ENCODE measurements around the gene PGAM1.
"Not testable (repeated sequence)": the region's sequence is repeated elsewhere in the genome, so short reads cannot be mapped to it uniquely, and the experiment has no call there.

Gene PGAM1

DNA sequence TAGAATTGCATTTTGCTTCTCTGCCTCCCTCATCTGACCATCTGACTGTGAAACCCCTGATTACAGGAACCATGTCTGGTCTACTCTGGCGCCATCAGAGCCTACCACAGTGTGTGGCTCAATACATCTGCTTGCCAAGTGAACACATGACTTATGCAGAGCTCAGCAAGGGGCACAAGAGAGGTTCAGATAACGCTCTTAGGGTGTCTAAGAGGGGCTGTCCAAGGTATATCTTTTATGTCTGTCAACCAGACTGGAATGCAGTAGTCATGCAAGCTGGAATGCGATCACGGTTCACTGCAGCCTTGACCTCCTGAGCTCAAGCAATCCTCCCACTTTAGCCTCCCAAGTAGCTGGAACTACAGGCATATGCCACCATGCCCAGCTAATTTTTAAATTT is 14.6 kb upstream of the PGAM1 start:
- H3K4me3 ChIP-seq (ENCODE audit: low read depth in 1 of 2, low read length in 2 of 2): no peak overlapping the region
- H3K27ac ChIP-seq (ENCODE audit: low read depth, low read length): no peak overlapping the region
- peaks cover 7% of the 10 kb centered on the region for H3K4me1 ChIP-seq (ENCODE audit: insufficient read depth, low read length)
- H3K27me3 ChIP-seq (ENCODE audit: control insufficient read depth in 1 of 2, insufficient read depth in 2 of 2, low read length in 2 of 2): no peaks in the 10 kb centered on the region
- no peaks in the 10 kb centered on the region for H3K9me3 ChIP-seq (ENCODE audit: low read length)
- H3K36me3 ChIP-seq (ENCODE audit: insufficient read depth, low read length): no peaks in the 10 kb centered on the region
- H3K9ac ChIP-seq (ENCODE audit: low read length): no peak overlapping the region

- no peak overlapping the region for H3K27ac ChIP-seq (ENCODE audit: low read depth, low read length)
- no peaks in the 10 kb centered on the region for H3K4me1 ChIP-seq (ENCODE audit: insufficient read depth, low read length)
- H3K27me3 ChIP-seq (ENCODE audit: control insufficient read depth in 1 of 2, insufficient read depth in 2 of 2, low read length in 2 of 2): no peaks in the 10 kb centered on the region
- H3K9ac ChIP-seq (ENCODE audit: low read length): no peak overlapping the region
- no peaks in the 10 kb centered on the region for H3K9me3 ChIP-seq (ENCODE audit: low read length)
- H3K4me3 ChIP-seq (ENCODE audit: low read depth in 1 of 2, low read length in 2 of 2): no peak overlapping the region
- H3K36me3 ChIP-seq (ENCODE audit: insufficient read depth, low read length): no peaks in the 10 kb centered on the region
Measured at GRCh38 chr10:97412891-97413304, 13.1 kb upstream of the PGAM1 start.

GRCh38 chr10:97416565-97416964 is 9.4 kb upstream of the PGAM1 start:
- Histone ChIP-seq H3K27me3 (ENCODE audit: control insufficient read depth in 1 of 2, insufficient read depth in 2 of 2, low read length in 2 of 2) (no peaks in the 10 kb centered on the region), H3K9me3 (ENCODE audit: low read length) (no peaks in the 10 kb centered on the region), H3K4me1 (ENCODE audit: insufficient read depth, low read length) (peaks cover 4% of the 10 kb centered on the region), H3K4me3 (ENCODE audit: low read depth in 1 of 2, low read length in 2 of 2) (no peak overlapping the region), H3K9ac (ENCODE audit: low read length) (no peak overlapping the region), H3K36me3 (ENCODE audit: insufficient read depth, low read length) (no peaks in the 10 kb centered on the region), H3K27ac (ENCODE audit: low read depth, low read length) (no peak overlapping the region)

GRCh38 chr10:97423757-97424098 is 2.3 kb upstream of the PGAM1 start:
- H3K4me1 ChIP-seq (ENCODE audit: insufficient read depth, low read length): peaks cover 25% of the 10 kb centered on the region
- not testable (repeated sequence) for H3K27ac ChIP-seq (ENCODE audit: low read depth, low read length); H3K4me3 ChIP-seq (ENCODE audit: low read depth in 1 of 2, low read length in 2 of 2); H3K9me3 ChIP-seq (ENCODE audit: low read length); H3K9ac ChIP-seq (ENCODE audit: low read length); H3K27me3 ChIP-seq (ENCODE audit: control insufficient read depth in 1 of 2, insufficient read depth in 2 of 2, low read length in 2 of 2); H3K36me3 ChIP-seq (ENCODE audit: insufficient read depth, low read length)

DNA sequence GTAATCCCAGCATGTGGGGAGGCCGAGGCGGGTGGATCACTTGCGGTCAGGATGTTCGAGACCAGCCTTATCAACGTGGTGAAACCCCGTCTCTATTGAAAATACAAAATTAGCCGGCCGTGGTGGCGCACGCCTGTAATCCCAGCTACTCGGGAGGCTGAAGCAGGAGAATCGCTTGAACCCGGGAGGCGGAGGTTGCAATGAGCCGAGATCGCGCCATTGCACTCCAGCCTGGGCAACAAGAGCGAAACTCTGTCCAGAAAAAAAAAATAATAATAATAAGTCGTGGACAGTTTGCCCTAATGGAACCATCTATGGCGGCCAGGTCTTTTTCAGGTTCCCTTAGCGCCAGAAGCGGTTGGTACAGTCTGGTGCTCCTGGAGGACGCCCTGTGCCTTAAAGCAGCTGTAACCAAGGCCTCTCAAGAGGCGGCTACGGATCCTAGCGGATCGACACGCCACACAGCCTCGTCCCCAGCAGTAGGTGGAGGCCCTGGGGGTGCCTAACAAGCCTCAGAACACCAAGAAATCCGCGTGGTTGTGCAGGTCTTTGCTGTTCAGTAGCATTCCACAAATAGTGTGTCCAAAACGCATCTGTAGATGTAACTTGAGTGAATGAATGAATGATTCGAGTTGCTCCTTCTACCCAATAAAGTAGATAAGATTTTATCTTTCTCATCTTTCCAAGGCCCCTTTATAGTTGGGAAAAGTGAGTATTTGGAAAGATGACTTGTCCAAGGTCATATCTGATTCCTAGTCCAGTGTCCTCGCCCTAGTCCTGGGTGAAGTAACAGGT is 982 bp downstream of the PGAM1 start:
- Histone ChIP-seq H3K36me3 (ENCODE audit: insufficient read depth, low read length) (peaks cover 13% of the 10 kb centered on the region), H3K27me3 (ENCODE audit: control insufficient read depth in 1 of 2, insufficient read depth in 2 of 2, low read length in 2 of 2) (no peaks in the 10 kb centered on the region), H3K4me1 (ENCODE audit: insufficient read depth, low read length) (peaks cover 21% of the 10 kb centered on the region), H3K9me3 (ENCODE audit: low read length) (no peaks in the 10 kb centered on the region), H3K4me3 (ENCODE audit: low read depth in 1 of 2, low read length in 2 of 2) (peak overlapping the region; percentile 87 to 88), H3K27ac (ENCODE audit: low read depth, low read length) (peak overlapping the region; percentile 87), H3K9ac (ENCODE audit: low read length) (peak overlapping the region; percentile 33)

- Histone ChIP-seq H3K27ac (ENCODE audit: low read depth, low read length) (peak overlapping the region; percentile 87), H3K4me3 (ENCODE audit: low read depth in 1 of 2, low read length in 2 of 2) (peak overlapping the region; percentile 87 to 88)
Measured at GRCh38 chr10:97427571-97428179, 1.7 kb downstream of the PGAM1 start.

GRCh38 chr10:97428572-97428981 is 2.6 kb downstream of the PGAM1 start:
- Histone ChIP-seq H3K4me3 (ENCODE audit: low read depth in 1 of 2, low read length in 2 of 2) (no peak overlapping the region), H3K27ac (ENCODE audit: low read depth, low read length) (no peak overlapping the region), H3K4me1 (ENCODE audit: insufficient read depth, low read length) (peaks cover 21% of the 10 kb centered on the region)

More at GRCh38 chr10:97427571-97428179, 1.7 kb downstream of the PGAM1 start:
- Histone ChIP-seq H3K36me3 (ENCODE audit: insufficient read depth, low read length) (peaks cover 17% of the 10 kb centered on the region), H3K27me3 (ENCODE audit: control insufficient read depth in 1 of 2, insufficient read depth in 2 of 2, low read length in 2 of 2) (no peaks in the 10 kb centered on the region), H3K4me1 (ENCODE audit: insufficient read depth, low read length) (peaks cover 21% of the 10 kb centered on the region), H3K9me3 (ENCODE audit: low read length) (no peaks in the 10 kb centered on the region), H3K9ac (ENCODE audit: low read length) (peak overlapping the region; percentile 33)

DNA sequence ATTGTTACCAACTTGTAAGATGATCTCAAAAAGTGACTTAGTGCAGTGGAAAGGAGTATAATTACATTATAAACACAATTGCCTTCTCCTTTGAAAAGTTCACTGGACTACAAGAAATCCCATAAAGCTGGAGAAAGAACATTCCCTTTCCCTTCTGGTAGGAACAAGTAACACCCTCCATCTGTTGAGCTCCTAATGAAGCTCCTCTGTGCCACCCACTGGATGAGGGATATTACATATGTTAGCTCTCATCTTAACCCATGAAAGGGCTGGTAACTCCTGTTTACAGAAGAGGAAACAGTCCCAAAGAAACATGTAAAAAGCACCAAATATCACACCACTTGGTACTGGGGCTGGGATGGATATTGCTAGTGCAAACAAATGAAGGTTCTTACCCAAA is 8.1 kb downstream of the PGAM1 start:
- Histone ChIP-seq H3K4me3 (ENCODE audit: low read depth in 1 of 2, low read length in 2 of 2) (no peak overlapping the region), H3K27ac (ENCODE audit: low read depth, low read length) (no peak overlapping the region), H3K36me3 (ENCODE audit: insufficient read depth, low read length) (peaks cover 68% of the 10 kb centered on the region), H3K9me3 (ENCODE audit: low read length) (no peaks in the 10 kb centered on the region), H3K9ac (ENCODE audit: low read length) (no peak overlapping the region), H3K27me3 (ENCODE audit: control insufficient read depth in 1 of 2, insufficient read depth in 2 of 2, low read length in 2 of 2) (no peaks in the 10 kb centered on the region), H3K4me1 (ENCODE audit: insufficient read depth, low read length) (no peaks in the 10 kb centered on the region)

More at GRCh38 chr10:97428572-97428981, 2.6 kb downstream of the PGAM1 start:
- Histone ChIP-seq H3K9ac (ENCODE audit: low read length) (no peak overlapping the region), H3K36me3 (ENCODE audit: insufficient read depth, low read length) (peaks cover 20% of the 10 kb centered on the region), H3K9me3 (ENCODE audit: low read length) (no peaks in the 10 kb centered on the region), H3K27me3 (ENCODE audit: control insufficient read depth in 1 of 2, insufficient read depth in 2 of 2, low read length in 2 of 2) (no peaks in the 10 kb centered on the region)

DNA sequence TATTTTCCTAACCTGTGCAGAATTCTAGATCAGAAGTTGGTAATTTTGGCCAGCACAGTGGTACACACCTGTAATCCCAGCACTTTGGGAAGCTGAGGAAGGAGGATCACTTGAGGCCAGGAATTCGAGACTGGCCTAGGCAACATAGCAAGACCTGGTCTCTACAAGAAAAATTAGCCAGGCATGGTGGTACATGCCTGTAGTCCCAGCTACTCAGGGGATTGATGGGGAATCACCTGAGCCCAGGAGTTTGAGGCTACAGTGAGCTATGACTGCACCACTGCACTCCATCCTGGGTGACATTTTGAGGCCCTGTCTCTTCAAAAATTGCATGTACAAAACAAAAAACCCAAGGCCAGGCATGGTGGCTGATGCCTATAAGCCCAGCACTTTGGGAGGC is 8.6 kb downstream of the PGAM1 start:
- Histone ChIP-seq H3K27me3 (ENCODE audit: control insufficient read depth in 1 of 2, insufficient read depth in 2 of 2, low read length in 2 of 2) (no peaks in the 10 kb centered on the region), H3K36me3 (ENCODE audit: insufficient read depth, low read length) (peaks cover 68% of the 10 kb centered on the region), H3K4me3 (ENCODE audit: low read depth in 1 of 2, low read length in 2 of 2) (no peak overlapping the region), H3K27ac (ENCODE audit: low read depth, low read length) (no peak overlapping the region), H3K9me3 (ENCODE audit: low read length) (no peaks in the 10 kb centered on the region), H3K4me1 (ENCODE audit: insufficient read depth, low read length) (no peaks in the 10 kb centered on the region), H3K9ac (ENCODE audit: low read length) (no peak overlapping the region)

DNA sequence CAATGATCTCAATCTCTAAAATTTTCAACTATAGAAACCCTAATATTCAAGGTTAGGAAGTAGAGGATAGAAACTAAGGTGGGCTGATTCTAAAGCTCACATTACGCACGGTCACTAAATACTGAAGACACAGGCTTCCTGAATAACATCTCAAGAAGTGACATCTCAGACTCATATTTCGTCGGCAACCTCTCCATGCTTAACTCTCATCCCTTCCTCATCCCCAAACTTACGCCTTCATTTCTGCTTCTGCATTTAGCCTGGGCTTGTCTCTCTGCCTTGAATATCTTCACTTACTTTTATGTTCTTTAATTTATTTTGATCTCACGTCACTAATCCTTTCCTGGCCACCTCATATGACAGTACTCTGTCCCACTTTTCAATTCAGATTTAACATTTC is 9.2 kb downstream of the PGAM1 start:
- H3K36me3 ChIP-seq (ENCODE audit: insufficient read depth, low read length): peaks cover 68% of the 10 kb centered on the region

GRCh38 chr10:97442277-97442676 is 16.3 kb downstream of the PGAM1 start:
- Histone ChIP-seq H3K9me3 (ENCODE audit: low read length) (no peaks in the 10 kb centered on the region), H3K9ac (ENCODE audit: low read length) (no peak overlapping the region), H3K4me3 (ENCODE audit: low read depth in 1 of 2, low read length in 2 of 2) (no peak overlapping the region), H3K27me3 (ENCODE audit: control insufficient read depth in 1 of 2, insufficient read depth in 2 of 2, low read length in 2 of 2) (no peaks in the 10 kb centered on the region), H3K4me1 (ENCODE audit: insufficient read depth, low read length) (peaks cover 16% of the 10 kb centered on the region), H3K27ac (ENCODE audit: low read depth, low read length) (no peak overlapping the region), H3K36me3 (ENCODE audit: insufficient read depth, low read length) (peaks cover 17% of the 10 kb centered on the region)

More for the DNA sequence above, 9.2 kb downstream of the PGAM1 start:
- H3K27ac ChIP-seq (ENCODE audit: low read depth, low read length): no peak overlapping the region
- no peaks in the 10 kb centered on the region for H3K9me3 ChIP-seq (ENCODE audit: low read length)
- H3K27me3 ChIP-seq (ENCODE audit: control insufficient read depth in 1 of 2, insufficient read depth in 2 of 2, low read length in 2 of 2): no peaks in the 10 kb centered on the region
- no peak overlapping the region for H3K4me3 ChIP-seq (ENCODE audit: low read depth in 1 of 2, low read length in 2 of 2)
- no peak overlapping the region for H3K9ac ChIP-seq (ENCODE audit: low read length)
- no peaks in the 10 kb centered on the region for H3K4me1 ChIP-seq (ENCODE audit: insufficient read depth, low read length)

GRCh38 chr10:97444212-97444611 is 18.2 kb downstream of the PGAM1 start:
- no peak overlapping the region for H3K9ac ChIP-seq (ENCODE audit: low read length)
- H3K9me3 ChIP-seq (ENCODE audit: low read length): no peaks in the 10 kb centered on the region
- no peak overlapping the region for H3K27ac ChIP-seq (ENCODE audit: low read depth, low read length)
- H3K4me1 ChIP-seq (ENCODE audit: insufficient read depth, low read length): peaks cover 21% of the 10 kb centered on the region
- peaks cover 6% of the 10 kb centered on the region for H3K36me3 ChIP-seq (ENCODE audit: insufficient read depth, low read length)
- H3K27me3 ChIP-seq (ENCODE audit: control insufficient read depth in 1 of 2, insufficient read depth in 2 of 2, low read length in 2 of 2): no peaks in the 10 kb centered on the region
- no peak overlapping the region for H3K4me3 ChIP-seq (ENCODE audit: low read depth in 1 of 2, low read length in 2 of 2)
